ENCODE measurements around the gene CEACAM1. TPM values are rescaled to one million over a fixed set of nuclear protein-coding genes. Genes with fewer than 3 reads are reported as not detected.

CEACAM1 gene
- total RNA-seq, 1 donor from 2014 or later = 0.39 TPM

DNA sequence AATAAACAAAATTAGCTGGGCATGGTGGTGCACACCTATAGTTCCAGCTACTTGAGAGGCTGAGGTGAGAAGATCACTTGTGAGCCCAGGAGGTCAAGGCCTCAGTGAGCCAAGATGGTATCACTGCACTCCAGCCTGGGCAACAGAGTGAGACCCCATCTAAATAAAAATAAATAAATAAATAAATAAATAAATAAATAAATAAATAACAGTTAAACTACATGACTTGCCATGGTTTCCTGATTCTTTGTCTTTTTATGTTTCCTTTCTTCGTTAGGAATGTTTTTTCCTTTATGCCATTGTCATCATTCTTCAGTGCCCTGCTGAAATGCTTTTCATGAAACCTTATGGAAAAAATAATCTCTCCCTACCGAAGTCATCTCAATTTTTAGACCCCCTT lies 50.3 kb downstream of the CEACAM1 start:
- Histone ChIP-seq H3K79me2 (ENCODE audit: low read depth) (no peaks in the 10 kb centered on the region), H3K4me2 (no peak overlapping the region), H3K4me1 (peaks cover 20% of the 10 kb centered on the region), H3K4me3 (no peak overlapping the region), H3K9me3 (ENCODE audit: low read depth) (no peaks in the 10 kb centered on the region), H3K27ac (no peak overlapping the region), H3F3A (ENCODE audit: low read depth) (peaks cover 20% of the 10 kb centered on the region), H2AFZ (replicated peaks) (no peak overlapping the region), H4K20me1 (ENCODE audit: low read depth) (no peaks in the 10 kb centered on the region), H3K36me3 (no peaks in the 10 kb centered on the region), H3K27me3 (no peaks in the 10 kb centered on the region), H3K9ac (no peak overlapping the region)
- Mint-ChIP-seq H3K4me1 (peaks cover 10% of the 10 kb centered on the region), H3K27ac (no peak overlapping the region), H3K9me3 (no peaks in the 10 kb centered on the region), H3K4me3 (no peak overlapping the region), H3K36me3 (no peaks in the 10 kb centered on the region), H3K27me3 (ENCODE audit: insufficient read depth, low read depth) (peaks cover 2% of the 10 kb centered on the region)
- TF ChIP-seq EZH2 (IDR thresholded peaks at IDR 0.05) (no peak), EZH2phosphoT487 (IDR thresholded peaks at IDR 0.05) (no peak)
- TF ChIP-seq, protein P1, sequence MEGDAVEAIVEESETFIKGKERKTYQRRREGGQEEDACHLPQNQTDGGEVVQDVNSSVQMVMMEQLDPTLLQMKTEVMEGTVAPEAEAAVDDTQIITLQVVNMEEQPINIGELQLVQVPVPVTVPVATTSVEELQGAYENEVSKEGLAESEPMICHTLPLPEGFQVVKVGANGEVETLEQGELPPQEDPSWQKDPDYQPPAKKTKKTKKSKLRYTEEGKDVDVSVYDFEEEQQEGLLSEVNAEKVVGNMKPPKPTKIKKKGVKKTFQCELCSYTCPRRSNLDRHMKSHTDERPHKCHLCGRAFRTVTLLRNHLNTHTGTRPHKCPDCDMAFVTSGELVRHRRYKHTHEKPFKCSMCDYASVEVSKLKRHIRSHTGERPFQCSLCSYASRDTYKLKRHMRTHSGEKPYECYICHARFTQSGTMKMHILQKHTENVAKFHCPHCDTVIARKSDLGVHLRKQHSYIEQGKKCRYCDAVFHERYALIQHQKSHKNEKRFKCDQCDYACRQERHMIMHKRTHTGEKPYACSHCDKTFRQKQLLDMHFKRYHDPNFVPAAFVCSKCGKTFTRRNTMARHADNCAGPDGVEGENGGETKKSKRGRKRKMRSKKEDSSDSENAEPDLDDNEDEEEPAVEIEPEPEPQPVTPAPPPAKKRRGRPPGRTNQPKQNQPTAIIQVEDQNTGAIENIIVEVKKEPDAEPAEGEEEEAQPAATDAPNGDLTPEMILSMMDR (IDR thresholded peaks at IDR 0.05) = no peak
- no peak for DNase-seq (ENCODE audit: low spot score)

DNA sequence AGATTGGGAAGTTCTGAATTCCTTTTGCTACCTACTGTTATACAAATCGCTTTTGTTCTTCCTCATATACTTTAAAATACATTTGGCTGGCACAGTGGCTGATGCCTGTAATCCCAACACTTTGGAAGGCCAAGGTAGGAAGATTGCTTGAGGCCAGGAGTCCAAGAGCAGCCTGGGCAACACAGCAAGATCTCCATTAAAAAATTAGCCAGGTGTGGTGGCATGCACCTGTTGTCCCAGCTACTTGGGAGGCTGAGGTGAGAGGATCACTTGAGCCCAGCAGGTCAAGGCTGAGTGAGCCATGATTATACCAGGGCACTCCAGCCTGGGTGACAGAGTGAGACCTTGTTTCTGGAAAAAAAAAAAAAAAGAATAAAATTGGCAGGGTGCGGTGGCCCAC lies 51.2 kb downstream of the CEACAM1 start:
- Mint-ChIP-seq H3K4me1 (peaks cover 12% of the 10 kb centered on the region), H3K9me3 (no peaks in the 10 kb centered on the region), H3K36me3 (no peaks in the 10 kb centered on the region), H3K4me3 (no peak overlapping the region), H3K27me3 (ENCODE audit: insufficient read depth, low read depth) (peaks cover 2% of the 10 kb centered on the region), H3K27ac (no peak overlapping the region)
- H3K9ac ChIP-seq = no peak overlapping the region
- no peak overlapping the region for H3K4me2 ChIP-seq
- no peaks in the 10 kb centered on the region for H3K36me3 ChIP-seq
- DNase-seq (ENCODE audit: low spot score) = no peak
- no peaks in the 10 kb centered on the region for H3K27me3 ChIP-seq
- H3K4me3 ChIP-seq = no peak overlapping the region
- no peaks in the 10 kb centered on the region for H3K79me2 ChIP-seq (ENCODE audit: low read depth)
- H2AFZ ChIP-seq (replicated peaks) = no peak overlapping the region
- no peaks in the 10 kb centered on the region for H3K9me3 ChIP-seq (ENCODE audit: low read depth)
- H4K20me1 ChIP-seq (ENCODE audit: low read depth) = no peaks in the 10 kb centered on the region
- H3F3A ChIP-seq (ENCODE audit: low read depth) = peaks cover 27% of the 10 kb centered on the region
- H3K27ac ChIP-seq = no peak overlapping the region
- TF ChIP-seq EZH2phosphoT487 (IDR thresholded peaks at IDR 0.05) (no peak), EZH2 (IDR thresholded peaks at IDR 0.05) (no peak)
- TF ChIP-seq, protein P1 (IDR thresholded peaks at IDR 0.05) = no peak
- H3K4me1 ChIP-seq = peaks cover 20% of the 10 kb centered on the region

DNA sequence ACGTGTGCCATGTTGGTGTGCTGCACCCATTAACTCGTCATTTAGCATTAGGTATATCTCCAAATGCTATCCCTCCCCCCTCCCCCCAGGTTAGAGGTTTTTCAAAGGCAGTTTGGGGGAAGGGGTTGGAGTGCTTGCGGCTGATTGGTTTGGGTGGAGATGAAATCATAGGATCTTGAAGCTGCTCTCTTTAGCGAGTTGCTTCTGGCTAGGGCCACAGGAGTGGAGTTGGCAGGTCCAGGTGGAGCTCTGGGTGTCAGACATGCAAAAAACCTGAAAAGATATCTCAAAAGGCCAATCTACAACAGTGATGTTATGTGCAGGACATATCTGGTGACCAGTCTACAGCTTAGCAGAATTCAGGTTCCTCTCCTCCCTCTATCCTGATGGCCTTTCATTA lies 52.9 kb downstream of the CEACAM1 start:
- Histone ChIP-seq H4K20me1 (ENCODE audit: low read depth) (no peaks in the 10 kb centered on the region), H3K4me2 (no peak overlapping the region), H2AFZ (replicated peaks) (no peak overlapping the region), H3F3A (ENCODE audit: low read depth) (peaks cover 38% of the 10 kb centered on the region), H3K9me3 (ENCODE audit: low read depth) (no peaks in the 10 kb centered on the region), H3K27ac (no peak overlapping the region), H3K4me1 (peaks cover 20% of the 10 kb centered on the region), H3K36me3 (no peaks in the 10 kb centered on the region), H3K4me3 (no peak overlapping the region), H3K9ac (no peak overlapping the region), H3K79me2 (ENCODE audit: low read depth) (no peaks in the 10 kb centered on the region), H3K27me3 (no peaks in the 10 kb centered on the region)
- no peak overlapping the region for H3K27ac Mint-ChIP-seq
- no peaks in the 10 kb centered on the region for H3K9me3 Mint-ChIP-seq
- no peak overlapping the region for H3K4me3 Mint-ChIP-seq
- H3K4me1 Mint-ChIP-seq = peaks cover 12% of the 10 kb centered on the region
- H3K27me3 Mint-ChIP-seq (ENCODE audit: insufficient read depth, low read depth) = peaks cover 2% of the 10 kb centered on the region
- no peaks in the 10 kb centered on the region for H3K36me3 Mint-ChIP-seq
- TF ChIP-seq EZH2 (IDR thresholded peaks at IDR 0.05) = no peak
- TF ChIP-seq, protein P1 (IDR thresholded peaks at IDR 0.05) = no peak
- no peak for TF ChIP-seq EZH2phosphoT487 (IDR thresholded peaks at IDR 0.05)
- no peak for DNase-seq (ENCODE audit: low spot score)

Measured in neural progenitor cell (in vitro differentiated cells).